KBM-7 (cell line): ENCODE data around the gene ATG14.
"Not testable (repeated sequence)": the region's sequence is repeated elsewhere in the genome, so short reads cannot be mapped to it uniquely, and the experiment has no call there.

Source experiments
- DNase-seq: peaks from one replicate; pipeline ENCODE4 v3.0.0-alpha.2; 2015
- in situ Hi-C: fragments of 300-500 bp; cut with MboI; formaldehyde crosslinking; loops from 2 replicates; pipeline ENCODE4 v1.14.3; 2020; ENCODE audit warnings: low sequenced_read_pairs, low pct_unique_long_range_greater_than_20kb, mixed read lengths

ATG14 gene

GRCh38 chr14:55436931-55437330 is 25.3 kb upstream of the ATG14 start:
- DNase-seq: no peak
- in situ Hi-C loops: loop anchor here (25.0 kb wide), 2 partner anchors 275 to 1050 kb away; no protein-coding TSS in a partner anchor

- in situ Hi-C loops: loop anchor here (25.0 kb wide), 2 partner anchors 276 to 1051 kb away; no protein-coding TSS in a partner anchor
Observed at GRCh38 chr14:55436519-55436918, 24.9 kb upstream of the ATG14 start.

GRCh38 chr14:55434805-55435174 is 23.2 kb upstream of the ATG14 start:
- DNase-seq: no peak
- in situ Hi-C loops: loop anchor here (25.0 kb wide), 2 partner anchors 278 to 1053 kb away; no protein-coding TSS in a partner anchor

More at GRCh38 chr14:55436519-55436918, 24.9 kb upstream of the ATG14 start:
- DNase-seq: no peak

GRCh38 chr14:55433880-55434804 is 22.5 kb upstream of the ATG14 start:
- in situ Hi-C loops: loop anchor here (25.0 kb wide), 2 partner anchors 278 to 1053 kb away; no protein-coding TSS in a partner anchor
- no peak for DNase-seq

- DNase-seq: no peak
- in situ Hi-C loops: loop anchor here (25.0 kb wide), 2 partner anchors 280 to 1055 kb away; no protein-coding TSS in a partner anchor
Observed at GRCh38 chr14:55432628-55433027, 21.0 kb upstream of the ATG14 start.

- in situ Hi-C loops: loop anchor here (25.0 kb wide), 2 partner anchors 282 to 1057 kb away; no protein-coding TSS in a partner anchor
Observed at GRCh38 chr14:55430024-55430690, 18.5 kb upstream of the ATG14 start.

GRCh38 chr14:55427439-55427838 is 15.8 kb upstream of the ATG14 start:
- in situ Hi-C loops: loop anchor here (25.0 kb wide), 2 partner anchors 285 to 1060 kb away; no protein-coding TSS in a partner anchor
- DNase-seq: no peak

More at GRCh38 chr14:55430024-55430690, 18.5 kb upstream of the ATG14 start:
- peak; percentile 55 for DNase-seq

- no peak for DNase-seq
- in situ Hi-C loops: loop anchor here (25.0 kb wide), 2 partner anchors 285 to 1060 kb away; no protein-coding TSS in a partner anchor
Observed at GRCh38 chr14:55426891-55427290, 15.3 kb upstream of the ATG14 start.

GRCh38 chr14:55425091-55425490 is 13.5 kb upstream of the ATG14 start:
- in situ Hi-C loops: loop anchor here (25.0 kb wide), 2 partner anchors 287 to 1062 kb away; no protein-coding TSS in a partner anchor
- DNase-seq: no peak

GRCh38 chr14:55423969-55424368 is 12.3 kb upstream of the ATG14 start:
- DNase-seq: no peak
- in situ Hi-C loops: no loop called here

- DNase-seq, in situ Hi-C loops: not testable (repeated sequence)
Observed at GRCh38 chr14:55422338-55422737, 10.7 kb upstream of the ATG14 start.

GRCh38 chr14:55419663-55420062 is 8.0 kb upstream of the ATG14 start:
- in situ Hi-C loops: no loop called here

GRCh38 chr14:55418411-55418810 is 6.8 kb upstream of the ATG14 start:
- in situ Hi-C loops: no loop called here
- no peak for DNase-seq

More at GRCh38 chr14:55419663-55420062, 8.0 kb upstream of the ATG14 start:
- no peak for DNase-seq

GRCh38 chr14:55417955-55418354 is 6.3 kb upstream of the ATG14 start:
- in situ Hi-C loops: no loop called here

GRCh38 chr14:55416866-55417265 is 5.2 kb upstream of the ATG14 start:
- DNase-seq: peak; percentile 38
- in situ Hi-C loops: no loop called here

More at GRCh38 chr14:55417955-55418354, 6.3 kb upstream of the ATG14 start:
- DNase-seq: no peak

- DNase-seq: no peak
- in situ Hi-C loops: no loop called here
Observed at GRCh38 chr14:55414551-55414950, 2.9 kb upstream of the ATG14 start.

- in situ Hi-C loops: no loop called here
- no peak for DNase-seq
Observed at GRCh38 chr14:55412676-55413075, 1.0 kb upstream of the ATG14 start.

- in situ Hi-C loops: no loop called here
- DNase-seq: no peak
Observed at GRCh38 chr14:55410876-55411275, 754 bp downstream of the ATG14 start.

- in situ Hi-C loops: no loop called here
Observed at GRCh38 chr14:55404173-55404854, 7.3 kb downstream of the ATG14 start.

More at GRCh38 chr14:55404173-55404854, 7.3 kb downstream of the ATG14 start:
- DNase-seq: no peak
